Activated CD4-positive, alpha-beta T cell treated with anti-CD3 and anti-CD28 coated beads, Interleukin-10, Interleukin-2, amounts not matched to agents 100 ng/mL and 50 ng/mL, durations not matched to agents 16 hours and 8 hours (primary cell): Measurements from ENCODE around the gene PXDN.
"Not testable (repeated sequence)": the region's sequence is repeated elsewhere in the genome, so short reads cannot be mapped to it uniquely, and the experiment has no call there.

Experiments
- DNase-seq: peaks from one replicate; pipeline ENCODE4 v3.0.0-alpha.2; 2020

Gene PXDN

DNA sequence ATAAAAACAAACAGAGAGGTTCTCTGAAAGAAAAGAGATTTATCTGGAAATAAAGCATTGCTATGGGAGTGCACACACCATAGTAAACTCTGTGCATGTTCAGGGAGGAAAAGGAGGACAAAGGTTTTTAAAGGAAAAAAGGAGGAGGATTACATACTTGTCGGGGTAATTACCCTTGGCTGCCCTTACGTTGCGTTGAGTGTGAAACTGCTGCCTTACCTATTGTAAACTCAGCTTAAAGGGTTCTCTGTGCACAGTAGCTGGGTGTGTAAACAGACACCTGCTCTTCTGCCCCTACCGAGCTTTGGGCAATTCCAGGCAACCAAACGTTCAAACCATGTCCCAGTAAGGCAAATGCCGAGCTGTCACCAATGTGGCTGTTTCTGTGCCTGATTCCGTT lies 29.6 kb upstream of the PXDN start:
- no peak for DNase-seq

DNA sequence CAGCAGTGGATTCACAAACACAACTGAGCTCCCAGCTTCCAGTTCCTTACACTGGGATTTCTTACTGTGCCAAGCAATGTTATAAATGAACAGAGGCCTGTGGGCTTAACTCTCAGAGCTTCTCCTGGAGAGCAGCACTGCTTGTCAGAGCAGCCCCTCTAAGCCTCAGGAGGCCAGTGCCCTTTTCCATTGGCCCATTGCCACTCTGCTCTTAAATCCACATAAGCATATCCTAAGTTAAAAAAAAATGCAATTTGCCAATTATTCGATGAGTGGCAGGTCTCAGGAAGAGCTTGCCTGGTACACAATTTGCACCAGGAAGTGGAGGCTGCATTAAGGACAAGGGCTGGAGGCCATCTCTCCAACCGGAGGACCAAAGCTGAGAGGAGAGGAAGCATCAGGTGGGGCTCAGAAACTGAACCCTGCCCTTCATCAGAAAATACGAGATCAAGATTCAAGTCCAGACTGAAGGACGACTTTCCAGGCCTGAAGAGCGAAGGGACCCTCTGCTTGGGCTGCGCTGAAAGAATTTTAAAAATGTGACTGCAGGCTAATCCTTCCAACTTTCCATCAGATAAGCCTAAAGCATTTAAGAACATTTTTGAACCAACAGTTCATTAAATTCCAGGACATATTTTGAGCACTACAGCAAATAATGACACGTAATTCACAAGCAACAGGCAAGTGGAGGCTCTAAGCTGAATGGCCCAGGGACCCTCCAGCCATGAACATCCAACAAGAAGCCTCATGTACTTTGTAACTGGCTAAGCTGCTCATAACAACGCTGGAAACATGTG lies 28.4 kb upstream of the PXDN start:
- no peak for DNase-seq

DNA sequence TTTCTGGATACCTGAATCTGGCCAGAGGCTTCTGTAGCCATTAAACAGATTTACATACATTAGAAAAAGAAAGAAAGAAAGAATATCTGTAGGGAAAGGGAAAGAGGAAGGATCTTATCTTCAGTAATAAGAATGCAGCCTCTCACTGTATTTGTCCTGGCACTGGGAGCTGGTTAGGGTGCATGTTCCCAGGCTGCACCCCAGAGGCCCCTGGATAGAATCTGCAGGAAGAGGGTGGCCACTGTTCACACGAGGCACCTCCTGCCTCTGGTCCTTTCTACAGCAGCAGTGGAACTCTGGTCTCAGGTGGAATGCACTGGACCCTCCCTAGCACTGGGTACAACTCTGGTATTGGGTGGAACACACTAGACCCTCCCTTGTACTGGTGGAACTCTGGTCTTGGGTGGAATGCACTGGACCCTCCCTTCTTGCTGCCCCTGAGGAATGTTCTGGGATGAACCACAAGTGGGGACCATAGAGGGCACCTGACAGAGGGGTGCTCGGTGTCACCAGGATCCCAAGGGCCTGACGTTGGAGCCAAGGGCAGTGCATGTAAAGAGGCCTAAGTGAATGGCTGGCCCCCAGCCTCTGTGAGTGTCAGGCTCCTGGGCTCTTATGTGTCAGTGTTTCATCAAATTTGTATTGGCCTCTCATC lies 27.4 kb upstream of the PXDN start:
- no peak for DNase-seq

DNA sequence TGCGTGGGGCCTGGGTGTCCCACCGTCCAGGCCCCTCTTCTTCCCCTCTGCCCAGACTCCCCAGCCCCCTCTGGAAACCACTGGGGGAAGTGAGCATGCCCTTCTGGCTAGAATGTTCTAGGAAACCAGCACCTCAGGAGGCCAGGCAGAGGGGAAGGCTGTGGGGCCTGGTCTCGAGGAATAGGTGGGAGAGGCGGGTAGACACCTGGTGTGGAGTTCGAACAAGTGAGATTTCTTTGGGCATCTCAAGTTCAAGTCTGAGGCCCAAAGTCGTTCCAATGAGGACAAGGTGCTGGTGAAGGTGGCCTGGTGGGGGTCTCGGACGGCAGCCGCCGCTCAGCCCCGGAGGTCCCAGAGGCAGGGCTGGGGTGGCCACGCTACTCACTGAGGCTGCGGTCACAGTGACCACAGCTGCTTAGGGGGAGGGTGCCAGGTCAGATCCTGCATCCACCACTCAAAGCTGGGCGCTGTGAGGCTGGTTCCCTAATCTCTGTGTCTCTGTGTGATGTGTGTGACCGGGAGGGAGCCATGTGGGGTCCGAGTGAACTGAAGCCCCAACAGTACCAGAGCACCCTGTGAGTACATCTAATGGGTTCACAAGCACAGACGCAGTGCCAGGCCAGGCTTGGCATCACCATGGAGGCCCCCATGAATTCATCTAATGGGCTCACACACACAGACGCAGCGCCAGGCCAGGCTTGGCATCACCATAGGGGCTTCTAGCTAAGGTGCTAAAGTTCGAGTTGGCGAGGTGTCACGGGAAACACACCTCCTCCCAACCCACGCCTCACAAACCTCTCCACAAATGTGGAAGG lies 26.5 kb upstream of the PXDN start:
- DNase-seq = no peak

DNA sequence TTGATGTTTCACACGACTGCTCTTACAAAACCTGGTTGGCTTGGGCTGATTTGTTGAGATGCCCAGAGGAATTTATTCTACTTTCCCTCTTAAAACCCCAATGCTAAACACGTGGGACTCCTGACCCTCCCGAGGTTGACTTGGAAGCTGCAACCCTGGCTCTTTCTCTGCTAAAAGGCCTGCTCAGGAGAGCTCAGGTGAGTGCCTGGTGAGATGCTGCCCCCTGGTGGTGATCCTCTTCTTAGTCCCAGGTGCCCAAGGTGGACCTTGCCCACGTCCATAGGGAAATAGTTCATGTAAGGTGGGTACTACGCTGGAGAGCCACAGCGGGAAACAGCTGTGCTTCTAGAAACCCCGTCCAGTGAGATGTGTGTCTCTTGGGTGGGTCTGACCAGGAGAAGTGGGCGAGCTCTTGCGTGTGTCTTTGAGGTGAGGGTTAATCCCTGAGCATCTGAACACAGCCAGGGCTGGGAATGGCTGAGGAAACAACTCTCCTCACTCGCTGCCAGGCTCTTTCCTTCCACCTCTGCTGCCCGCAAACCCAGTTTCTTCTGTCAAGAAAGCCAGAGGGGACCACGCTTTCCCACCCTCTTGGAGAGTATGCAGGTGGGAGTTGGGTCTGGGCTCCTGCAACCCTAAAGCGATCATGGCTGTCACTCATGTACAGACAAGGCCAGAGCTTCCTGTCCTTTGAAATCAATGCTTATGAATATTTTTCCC lies 25.5 kb upstream of the PXDN start:
- peak; percentile 46 for DNase-seq

DNA sequence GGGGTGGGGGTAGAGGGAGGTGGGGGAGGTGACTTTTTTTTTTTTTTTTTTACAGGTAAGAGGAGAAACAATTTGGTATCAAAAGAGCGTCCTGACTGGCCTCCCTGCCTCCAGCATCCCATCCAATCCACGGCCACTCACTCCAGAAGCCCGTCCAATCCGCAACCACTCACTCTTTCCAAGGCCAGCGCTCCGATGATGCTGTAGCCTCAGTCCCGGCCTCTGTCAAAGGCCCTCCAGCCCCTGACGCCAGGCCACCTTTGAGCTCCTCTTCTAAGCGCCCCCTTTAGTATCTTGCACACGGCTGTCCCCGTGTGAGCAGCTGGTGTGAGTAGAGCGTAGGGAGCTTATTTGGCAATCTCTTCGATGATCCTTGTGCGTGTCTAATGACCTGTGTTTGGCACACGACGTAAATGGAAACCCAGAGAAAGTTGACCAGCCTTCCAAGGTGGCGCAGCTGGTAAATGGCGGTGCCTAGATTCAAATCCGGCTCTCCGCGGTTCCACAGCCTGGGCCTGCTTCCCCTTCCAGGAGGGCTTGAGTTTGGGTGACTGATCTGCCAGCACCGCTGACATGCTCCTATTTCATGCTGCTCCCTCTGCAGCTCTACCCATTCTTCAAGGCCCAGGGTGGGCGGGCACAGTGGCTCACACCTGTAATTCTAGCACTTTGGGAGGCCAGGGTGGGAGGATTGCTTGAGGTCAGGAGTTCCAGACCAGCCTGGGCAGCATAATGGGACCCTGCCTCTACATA lies 23.8 kb upstream of the PXDN start:
- DNase-seq = no peak

DNA sequence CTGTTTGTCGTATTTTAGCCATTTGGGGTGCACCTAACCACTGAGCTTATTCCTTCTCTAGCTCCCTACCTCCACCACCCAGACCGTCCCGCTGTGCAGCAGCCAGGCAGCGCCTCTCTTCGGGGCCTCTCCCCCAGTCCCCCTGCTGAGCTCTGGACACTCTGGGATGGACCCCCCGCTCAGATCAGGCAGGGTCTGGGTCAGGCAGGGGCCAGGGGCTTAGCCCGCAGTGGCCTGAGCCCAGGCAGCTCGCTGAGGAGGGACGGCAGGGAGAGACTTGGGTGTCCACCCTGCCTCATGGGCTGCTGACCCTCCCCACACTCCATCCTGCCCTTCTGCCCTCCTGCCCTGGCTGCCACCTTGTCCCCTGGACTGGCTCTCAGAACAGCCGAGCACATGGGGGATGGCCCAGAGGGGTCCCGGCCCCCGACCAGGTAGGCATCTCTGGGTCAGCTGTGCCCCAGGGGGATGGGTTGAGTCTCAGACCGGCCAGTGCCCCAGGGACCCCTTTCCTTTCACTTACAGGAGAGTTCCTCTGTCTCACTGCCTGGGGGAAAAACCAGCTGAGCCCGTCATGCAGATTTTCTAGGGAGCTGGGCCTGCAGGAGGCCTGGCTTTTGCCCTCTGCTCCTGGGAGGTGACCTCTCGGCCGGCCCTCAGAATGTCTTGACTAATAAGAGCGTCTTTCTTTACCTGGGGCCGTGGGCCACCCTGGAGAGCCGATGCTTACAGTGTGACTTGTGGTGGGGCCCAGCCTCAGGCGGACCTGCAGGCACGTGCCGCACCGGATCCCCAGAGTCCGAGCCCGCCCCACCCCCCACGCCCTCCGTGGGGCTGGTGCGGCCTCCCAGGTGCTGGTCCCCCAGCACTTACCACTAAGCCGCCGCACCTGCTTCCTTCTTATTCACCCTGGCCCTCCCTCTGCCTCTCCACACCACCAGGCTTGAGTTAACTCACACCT lies 22.8 kb upstream of the PXDN start:
- no peak for DNase-seq

DNA sequence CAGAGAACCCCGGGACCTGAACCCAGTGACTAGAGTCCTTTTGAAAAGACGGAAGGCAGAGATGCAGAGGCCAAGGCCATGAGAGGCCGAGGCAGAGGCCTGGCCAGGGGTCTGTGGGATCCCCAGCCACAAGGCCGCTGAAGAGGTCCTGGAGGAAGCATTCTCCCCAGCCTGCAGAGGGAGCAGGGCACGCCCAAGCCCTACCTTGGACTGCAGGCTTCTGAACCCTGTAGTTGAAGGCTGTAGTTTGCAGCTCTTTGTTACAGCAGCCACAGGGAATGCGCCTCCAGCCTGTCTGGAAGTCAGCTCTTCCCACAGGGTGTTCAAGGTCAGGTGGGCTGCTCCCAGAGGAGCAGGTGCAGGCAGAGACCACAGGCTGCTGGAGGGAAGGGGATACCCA lies 22.1 kb upstream of the PXDN start:
- no peak for DNase-seq

DNA sequence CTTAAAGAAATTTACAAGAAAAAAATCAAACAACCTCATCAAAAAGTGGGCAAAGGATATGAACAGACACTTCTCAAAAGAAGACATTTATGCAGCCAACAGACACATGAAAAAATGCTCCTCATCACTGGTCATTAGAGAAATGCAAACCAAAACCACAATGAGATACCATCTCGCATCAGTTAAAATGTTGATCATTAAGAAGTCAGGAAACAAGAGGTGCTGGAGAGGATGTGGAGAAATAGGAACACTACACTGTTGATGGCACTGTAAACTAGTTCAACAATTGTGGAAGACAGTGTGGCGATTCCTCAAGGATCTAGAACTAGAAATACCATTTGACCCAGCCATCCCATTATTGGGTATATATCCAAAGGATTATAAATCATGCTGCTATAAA lies 20.9 kb upstream of the PXDN start:
- DNase-seq = not testable (repeated sequence)

DNA sequence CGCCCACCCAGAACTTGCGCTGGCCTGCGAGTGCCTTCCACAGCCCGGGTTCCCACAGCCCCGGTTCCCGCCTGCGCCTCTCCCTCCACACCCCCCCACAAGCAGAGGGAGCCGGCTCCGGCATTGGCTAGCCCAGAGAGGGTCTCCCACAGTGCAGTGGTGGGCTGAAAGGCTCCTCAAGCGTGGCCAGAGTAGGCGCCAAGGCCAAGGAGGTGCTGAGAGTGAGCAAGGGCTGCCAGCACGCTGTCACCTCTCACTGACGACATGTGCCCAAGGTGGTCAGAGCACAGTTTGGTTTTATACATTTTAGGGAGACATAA lies 15.3 kb upstream of the PXDN start:
- no peak for DNase-seq

DNA sequence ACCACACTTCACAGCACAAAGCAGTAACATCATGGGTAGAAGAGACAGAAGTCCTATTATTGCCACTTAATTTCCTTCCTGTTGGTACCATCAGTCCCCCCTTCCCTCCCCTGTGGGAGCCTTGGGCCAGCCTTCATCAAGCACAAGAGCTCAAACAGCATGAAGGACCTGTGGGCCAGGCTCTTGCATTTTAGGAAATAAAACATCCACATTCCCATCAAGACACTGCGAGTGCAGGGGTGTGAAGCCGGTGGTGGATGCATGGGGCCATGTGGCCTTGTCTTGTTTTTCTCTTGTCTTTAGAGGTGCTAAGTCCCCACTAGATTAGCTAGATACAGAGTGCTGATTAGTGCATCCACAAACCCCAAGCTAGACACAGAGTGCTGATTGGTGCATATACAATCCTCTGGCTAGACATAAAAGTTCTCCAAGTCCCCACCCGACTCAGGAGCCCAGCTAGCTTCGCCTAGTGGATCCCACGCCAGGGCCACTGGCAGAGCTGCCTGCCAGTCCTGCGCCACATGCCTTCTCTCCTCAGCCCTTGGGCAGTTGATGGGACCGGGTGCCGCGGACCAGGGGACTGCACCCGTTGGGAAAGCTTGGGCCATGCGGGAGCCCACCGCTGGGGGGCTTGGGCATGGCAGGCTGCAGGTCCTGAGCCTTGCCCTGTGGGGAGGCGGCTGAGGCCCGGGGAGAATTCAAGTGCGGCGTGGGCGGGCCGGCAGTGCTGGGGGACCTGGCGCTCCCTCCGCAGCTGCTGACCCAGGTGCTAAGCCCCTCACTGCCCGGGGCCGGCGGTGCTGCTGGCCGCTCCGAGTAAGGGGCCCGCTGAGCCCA lies 14.7 kb upstream of the PXDN start:
- DNase-seq = no peak

DNA sequence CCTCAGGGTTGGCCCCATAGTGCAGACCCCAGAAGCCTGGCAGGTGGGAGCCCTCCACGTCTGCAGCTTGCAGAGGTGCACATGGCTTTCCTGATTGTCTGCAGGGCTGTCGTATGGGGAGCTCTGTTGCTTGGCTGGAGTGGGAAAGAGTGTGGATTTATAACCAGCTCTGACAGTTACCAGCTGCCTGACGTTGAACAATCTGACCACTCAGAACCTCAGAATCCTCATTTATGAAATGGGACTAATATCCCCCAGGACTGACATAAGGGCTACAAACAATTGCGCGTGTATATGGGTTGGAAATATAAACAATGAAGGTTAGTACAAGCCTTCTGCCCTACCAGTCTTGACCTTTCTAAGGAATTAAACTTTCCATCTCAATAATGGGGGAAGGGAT lies 13.9 kb upstream of the PXDN start:
- DNase-seq = no peak

DNA sequence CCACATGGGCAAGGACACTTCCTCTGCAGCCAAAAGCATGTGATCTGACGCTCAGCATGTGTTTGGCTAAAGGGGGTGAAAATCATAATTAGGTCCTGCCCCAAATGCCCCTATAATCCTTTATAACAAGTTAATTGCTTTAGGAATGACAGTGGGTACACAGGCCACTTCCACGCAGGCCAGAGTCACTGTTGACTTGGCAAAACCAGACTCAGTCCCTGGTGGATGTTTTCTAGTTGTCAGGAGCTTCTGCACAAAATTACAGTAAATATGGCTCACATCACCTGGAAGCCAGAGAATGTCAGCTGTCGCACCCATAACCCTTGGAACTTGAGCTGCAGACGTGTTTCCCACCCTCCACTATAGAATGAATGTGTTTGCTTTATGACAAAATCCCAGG lies 13.3 kb upstream of the PXDN start:
- no peak for DNase-seq

DNA sequence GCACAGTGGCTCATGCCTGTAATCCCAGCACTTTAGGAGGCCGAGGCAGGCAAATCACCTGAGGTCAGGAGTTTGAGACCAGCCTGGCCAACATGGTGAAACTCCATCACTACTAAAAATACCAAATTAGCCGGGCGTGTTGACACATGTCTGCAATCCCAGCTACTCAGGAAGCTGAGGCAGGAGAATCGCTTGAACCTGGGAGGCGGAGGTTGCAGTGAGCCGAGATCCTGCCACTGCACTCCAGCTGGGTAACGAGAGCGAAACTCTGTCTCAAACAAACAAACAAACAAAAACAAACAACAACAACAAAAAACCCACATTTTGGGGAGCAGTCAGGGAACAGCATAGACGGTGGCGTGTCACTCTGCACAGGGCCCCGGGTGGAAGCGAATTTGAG lies 12.8 kb upstream of the PXDN start:
- not testable (repeated sequence) for DNase-seq

DNA sequence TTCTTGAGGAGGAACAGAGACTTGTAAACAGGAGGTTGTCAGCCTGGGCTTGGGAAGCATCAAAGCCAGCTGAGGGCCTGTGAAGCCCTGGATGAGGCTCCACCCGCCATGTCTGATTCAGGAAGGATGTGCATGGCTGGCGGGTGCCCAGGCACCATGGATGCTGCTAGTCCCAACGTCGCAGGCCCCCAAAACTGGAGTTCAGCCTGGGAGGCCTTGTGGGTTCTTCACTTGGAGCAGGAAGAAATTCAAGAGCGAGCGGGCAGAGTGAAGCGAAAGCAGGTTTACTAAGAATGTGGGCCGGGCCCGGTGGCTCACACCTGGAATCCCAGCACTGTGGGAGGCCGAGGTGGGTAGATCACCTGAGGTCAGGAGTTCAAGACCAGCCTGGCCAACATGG lies 12.1 kb upstream of the PXDN start:
- no peak for DNase-seq

DNA sequence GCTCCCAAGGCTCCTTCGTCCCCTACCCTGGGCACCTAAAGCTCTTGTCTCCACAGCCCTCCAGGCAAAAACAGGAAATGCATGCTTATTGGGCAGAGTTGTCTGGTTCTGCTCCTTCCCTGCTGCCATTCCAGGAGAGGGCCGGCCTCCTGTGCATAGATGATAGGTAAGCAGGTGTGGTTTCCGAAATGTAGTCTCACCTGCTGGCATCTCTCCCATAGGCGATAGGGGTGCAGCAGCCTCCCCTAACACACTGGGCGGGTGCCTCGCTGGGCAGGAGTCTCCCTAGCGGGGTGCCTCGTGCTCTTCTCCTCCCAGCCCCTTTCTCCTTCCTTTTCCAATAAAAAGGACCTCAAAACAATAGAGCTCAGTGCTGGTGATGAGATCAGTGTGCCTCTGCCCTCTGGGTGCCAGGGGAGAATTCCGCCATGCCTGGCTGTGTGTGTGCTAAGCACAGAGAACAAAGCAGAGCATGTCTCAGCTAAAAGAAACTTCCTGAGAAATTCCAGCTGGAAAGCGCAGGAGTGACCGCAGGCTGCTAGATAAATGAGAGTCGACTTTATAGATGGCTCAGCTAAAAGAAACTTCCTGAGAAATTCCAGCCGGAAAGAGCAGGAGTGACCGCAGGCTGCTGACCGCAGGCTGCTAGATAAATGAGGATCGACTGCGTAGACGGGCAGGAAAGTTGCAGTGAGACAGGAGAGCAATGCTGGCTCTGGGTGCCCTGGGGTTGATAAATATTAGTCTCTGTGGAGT lies 11.3 kb upstream of the PXDN start:
- no peak for DNase-seq

DNA sequence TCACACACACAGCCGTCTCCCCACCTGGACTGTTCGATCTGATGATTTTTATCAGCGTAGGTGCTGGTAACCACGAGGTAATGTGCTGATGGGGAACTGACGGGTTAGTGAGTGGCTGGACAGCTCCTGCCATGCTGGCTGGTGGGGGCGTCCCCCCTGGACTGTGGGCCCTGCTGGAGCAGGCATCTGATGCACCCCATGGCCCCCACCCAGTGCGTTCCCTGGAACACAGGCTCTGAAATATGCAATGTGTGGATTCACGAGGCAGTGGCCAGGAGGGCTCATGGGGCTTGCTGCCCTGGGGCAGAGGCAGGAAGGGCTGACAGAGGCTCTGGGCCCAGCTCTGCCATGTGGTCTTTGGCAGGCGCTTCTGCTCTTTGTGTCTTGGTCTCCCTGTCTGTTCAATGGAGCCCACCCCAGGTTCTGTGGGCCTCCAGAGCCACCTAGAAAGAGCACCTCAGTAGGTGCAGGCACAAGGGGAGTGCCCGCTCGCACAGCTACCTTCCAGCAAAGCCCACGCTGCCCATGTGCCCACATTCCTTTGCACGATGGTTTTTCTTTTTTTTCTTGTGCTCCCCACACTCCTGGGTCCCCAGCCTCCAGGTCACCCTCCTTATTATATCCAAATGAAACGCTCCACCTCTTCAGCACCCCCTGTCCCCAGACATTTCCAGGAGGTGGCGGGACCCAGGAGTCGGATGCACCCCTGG lies 10.3 kb upstream of the PXDN start:
- no peak for DNase-seq

DNA sequence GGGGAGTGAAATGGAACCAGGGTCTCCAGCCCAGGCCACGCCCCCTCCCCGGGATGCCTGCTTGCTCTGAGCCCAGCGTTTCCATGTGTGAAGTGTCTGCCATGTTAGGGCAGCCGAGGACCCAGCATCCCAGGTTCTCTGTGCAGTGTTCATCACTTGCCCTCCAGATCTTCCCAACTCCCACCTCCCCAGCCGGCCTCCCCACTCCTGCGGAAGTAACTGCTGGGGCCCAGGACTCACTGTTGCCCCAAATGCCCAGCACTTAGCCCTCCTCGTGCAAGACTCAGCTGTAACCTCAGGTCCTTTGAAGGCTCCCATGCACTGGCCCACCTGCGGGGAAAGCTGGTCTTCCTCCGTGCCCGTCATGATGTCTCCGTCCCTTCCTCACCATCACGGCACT lies 9.7 kb upstream of the PXDN start:
- no peak for DNase-seq

DNA sequence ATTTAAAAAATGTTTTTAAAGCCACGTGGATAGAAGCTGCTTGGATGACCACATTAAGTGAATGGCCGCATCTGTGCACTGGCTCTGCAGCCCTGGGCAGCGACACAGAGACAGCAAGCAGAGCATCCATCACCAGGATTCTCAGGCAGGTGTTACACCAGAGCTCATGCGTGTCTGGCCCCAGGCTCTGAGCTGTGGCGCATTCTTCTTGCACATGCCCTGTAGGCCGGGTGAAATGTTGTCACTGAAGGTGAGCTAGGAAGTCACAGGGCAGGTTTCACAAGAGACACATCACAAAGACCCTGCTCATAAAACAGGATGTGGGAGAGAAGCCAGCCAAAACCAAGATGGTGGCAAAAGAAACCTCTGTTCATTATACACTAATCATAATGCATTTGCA lies 8.4 kb upstream of the PXDN start:
- no peak for DNase-seq
